NB4 (cell line): Measurements from ENCODE around the gene RBMS3.

Experiments
- MYC ChIP-seq: IDR thresholded peaks from 2 replicates; pipeline ENCODE4 v1.6.1; 2011; ENCODE audit warnings: low read depth, low read length
- POLR2A ChIP-seq: IDR thresholded peaks from 2 replicates; pipeline ENCODE4 v1.6.1; 2011; ENCODE audit warnings: mild to moderate bottlenecking; ENCODE audit not compliant: insufficient read length; ENCODE audit errors: extremely low read depth
- TF ChIP-seq, protein P1 (sequence below): IDR thresholded peaks from one replicate; pipeline ENCODE4 v1.5.1; 2012; ENCODE audit warnings: low read depth, low read length
- TF ChIP-seq, protein P2 (sequence below): IDR thresholded peaks from 2 replicates; pipeline ENCODE4 v1.6.1; 2011; ENCODE audit warnings: low read depth, low read length

DNA sequence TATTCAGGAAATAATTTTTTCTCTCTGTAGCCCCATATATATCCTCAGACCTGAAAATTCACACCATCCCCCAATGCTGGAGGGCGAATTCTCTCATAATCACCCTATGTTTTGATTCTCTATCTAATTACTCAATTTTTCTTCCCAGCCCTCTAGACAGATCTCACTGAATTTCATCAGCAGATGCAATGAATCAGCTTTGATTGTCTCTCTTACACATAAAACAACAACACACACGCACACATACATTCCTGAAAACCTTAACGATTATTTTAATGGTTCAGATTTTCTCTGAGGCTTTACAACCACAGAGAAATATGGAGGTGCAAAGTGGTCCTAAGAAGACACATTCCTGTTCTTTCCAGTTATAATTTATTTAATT lies 11.1 kb downstream of the RBMS3 start:
- TF ChIP-seq POLR2A (no peak), MYC (no peak)
- TF ChIP-seq, protein P1, sequence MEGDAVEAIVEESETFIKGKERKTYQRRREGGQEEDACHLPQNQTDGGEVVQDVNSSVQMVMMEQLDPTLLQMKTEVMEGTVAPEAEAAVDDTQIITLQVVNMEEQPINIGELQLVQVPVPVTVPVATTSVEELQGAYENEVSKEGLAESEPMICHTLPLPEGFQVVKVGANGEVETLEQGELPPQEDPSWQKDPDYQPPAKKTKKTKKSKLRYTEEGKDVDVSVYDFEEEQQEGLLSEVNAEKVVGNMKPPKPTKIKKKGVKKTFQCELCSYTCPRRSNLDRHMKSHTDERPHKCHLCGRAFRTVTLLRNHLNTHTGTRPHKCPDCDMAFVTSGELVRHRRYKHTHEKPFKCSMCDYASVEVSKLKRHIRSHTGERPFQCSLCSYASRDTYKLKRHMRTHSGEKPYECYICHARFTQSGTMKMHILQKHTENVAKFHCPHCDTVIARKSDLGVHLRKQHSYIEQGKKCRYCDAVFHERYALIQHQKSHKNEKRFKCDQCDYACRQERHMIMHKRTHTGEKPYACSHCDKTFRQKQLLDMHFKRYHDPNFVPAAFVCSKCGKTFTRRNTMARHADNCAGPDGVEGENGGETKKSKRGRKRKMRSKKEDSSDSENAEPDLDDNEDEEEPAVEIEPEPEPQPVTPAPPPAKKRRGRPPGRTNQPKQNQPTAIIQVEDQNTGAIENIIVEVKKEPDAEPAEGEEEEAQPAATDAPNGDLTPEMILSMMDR: no peak
- TF ChIP-seq, protein P2, sequence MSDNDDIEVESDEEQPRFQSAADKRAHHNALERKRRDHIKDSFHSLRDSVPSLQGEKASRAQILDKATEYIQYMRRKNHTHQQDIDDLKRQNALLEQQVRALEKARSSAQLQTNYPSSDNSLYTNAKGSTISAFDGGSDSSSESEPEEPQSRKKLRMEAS: no peak
